Umbilical cord (tissue), 2 donors: ENCODE results near the gene USP2. TPM values are rescaled to one million over a fixed set of nuclear protein-coding genes. Genes with fewer than 3 reads are reported as not detected.

ENCODE experiments used
- DNase-seq: peaks from one replicate; pipeline ENCODE4 v3.0.0-alpha.2; 2015; ENCODE audit warnings: low spot score
- total RNA-seq: library from RNA; depleted of rRNA; stranded (reverse); fragments of >200 nt; gene quantifications from one replicate; pipeline ENCODE4 v1.2.3, GENCODE V29; 2014; ENCODE audit warnings: low replicate concordance; ENCODE audit not compliant: insufficient read depth

USP2 gene
- total RNA-seq, 1 donor from 2014 or later: 2.9 TPM

DNA sequence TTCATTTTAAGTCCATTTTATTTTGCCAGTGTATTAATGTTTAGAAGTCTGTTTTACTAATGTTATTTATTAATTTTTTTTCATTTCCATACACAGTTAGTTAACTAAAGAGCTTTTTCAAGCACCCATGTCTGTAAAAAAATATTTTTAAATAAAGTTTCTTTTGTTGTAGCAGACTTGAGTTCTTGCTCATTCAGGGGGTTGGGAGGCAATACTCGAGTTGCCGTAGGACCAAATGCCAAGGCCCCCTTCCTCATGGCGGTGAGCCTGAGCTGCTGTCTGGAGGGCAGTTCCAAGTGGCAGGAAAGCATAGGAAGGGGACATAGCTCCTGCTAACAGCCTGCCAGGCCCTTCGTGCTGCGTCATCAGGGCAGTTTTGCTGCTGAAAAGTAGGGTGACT, 73.5 kb downstream of the USP2 start:
- DNase-seq: no peak

GRCh38 chr11:119307219-119307618, 74.3 kb downstream of the USP2 start:
- DNase-seq: no peak

DNA sequence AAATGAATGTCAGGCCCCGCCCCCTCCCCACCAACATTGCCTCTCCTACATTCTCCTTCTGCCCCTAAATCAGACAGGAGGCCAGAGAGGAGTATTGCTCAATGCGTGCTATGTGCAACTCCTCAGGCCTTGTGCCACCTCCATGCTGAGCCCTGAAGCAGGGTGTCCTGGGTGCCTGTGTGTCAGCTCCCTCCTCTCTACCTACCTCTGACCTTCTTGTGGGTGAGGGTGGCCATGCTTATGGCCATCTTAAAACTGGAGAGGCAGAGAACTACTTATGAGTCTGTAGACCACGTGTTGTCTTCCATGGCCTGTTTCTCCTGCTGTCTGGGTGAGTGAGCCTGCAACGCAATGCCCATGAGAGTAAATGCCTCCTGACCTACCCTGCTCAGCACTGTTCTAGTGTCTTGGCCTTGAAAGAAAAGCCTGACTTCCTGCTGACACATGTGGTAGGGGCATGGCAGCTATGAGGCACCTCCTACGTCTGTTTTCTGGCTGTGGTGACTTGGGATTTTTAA, 75.1 kb downstream of the USP2 start:
- DNase-seq: no peak

DNA sequence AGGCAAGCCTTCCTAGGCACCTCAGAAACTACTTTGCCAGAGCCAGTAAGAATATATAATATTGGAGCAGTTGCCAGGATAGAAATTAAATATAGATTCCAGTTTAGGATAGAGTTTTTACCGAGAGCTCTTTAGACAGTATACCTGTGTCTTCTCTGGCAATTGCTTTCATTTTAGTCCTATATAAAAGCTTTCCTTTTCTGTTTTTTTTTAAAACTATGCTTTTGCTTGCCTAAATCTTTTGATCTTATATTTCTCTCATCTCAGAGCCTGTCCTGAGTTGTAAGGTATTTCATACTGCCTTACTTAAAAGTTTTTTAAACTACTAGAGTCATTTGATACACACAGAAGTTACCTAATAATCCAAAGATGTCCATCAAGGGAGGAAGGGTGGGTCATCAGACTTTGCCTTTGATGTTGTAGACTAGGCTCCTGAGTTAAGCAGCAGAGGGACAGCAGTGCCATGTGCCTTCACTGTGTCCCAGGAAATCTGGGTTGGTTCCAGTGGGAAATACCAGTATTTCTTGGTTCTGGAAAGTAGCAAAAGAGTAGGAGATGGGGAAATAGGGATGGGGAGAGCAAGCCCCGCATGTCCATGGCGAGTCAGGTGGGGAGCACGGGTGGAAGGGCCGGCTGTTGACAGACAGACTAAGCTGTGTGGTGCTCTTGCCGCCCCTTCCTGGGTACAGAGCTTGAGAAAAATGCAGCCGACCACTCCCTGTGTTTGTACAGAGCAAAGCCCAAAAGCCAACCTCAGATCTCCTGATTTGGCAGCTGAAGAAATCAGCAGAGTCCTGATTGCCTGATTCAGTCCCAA, 75.7 kb downstream of the USP2 start:
- DNase-seq: no peak

Other genes starting within 250 kb of the USP2 start
- gene ABCG4, start 232.6 kb downstream of the USP2 start, total RNA-seq: 0.96 TPM
- gene NLRX1, start 213.0 kb downstream of the USP2 start, total RNA-seq: 12.0 TPM
- not detected for gene NHERF4, start 196.2 kb downstream of the USP2 start, total RNA-seq
- gene CBL, start 175.4 kb downstream of the USP2 start, total RNA-seq: 11.3 TPM
- gene MCAM, start 64.6 kb downstream of the USP2 start, total RNA-seq: 879 TPM
- gene RNF26, start 47.2 kb downstream of the USP2 start, total RNA-seq: 0.72 TPM
- gene C1QTNF5, start 40.8 kb downstream of the USP2 start, total RNA-seq: 14.9 TPM
- 2.9 TPM for gene MFRP, start 35.0 kb downstream of the USP2 start, total RNA-seq
- 148 TPM for gene THY1, start 41.5 kb upstream of the USP2 start, total RNA-seq